GM19193 (cell line): ENCODE measurements around the gene PNPLA2.

Source experiments
- POLR2A ChIP-seq: IDR thresholded peaks from 4 replicates; pipeline ENCODE4 v1.6.1; 2011; ENCODE audit not compliant: insufficient read depth, insufficient read length; ENCODE audit errors: extremely low read depth

Gene PNPLA2

DNA sequence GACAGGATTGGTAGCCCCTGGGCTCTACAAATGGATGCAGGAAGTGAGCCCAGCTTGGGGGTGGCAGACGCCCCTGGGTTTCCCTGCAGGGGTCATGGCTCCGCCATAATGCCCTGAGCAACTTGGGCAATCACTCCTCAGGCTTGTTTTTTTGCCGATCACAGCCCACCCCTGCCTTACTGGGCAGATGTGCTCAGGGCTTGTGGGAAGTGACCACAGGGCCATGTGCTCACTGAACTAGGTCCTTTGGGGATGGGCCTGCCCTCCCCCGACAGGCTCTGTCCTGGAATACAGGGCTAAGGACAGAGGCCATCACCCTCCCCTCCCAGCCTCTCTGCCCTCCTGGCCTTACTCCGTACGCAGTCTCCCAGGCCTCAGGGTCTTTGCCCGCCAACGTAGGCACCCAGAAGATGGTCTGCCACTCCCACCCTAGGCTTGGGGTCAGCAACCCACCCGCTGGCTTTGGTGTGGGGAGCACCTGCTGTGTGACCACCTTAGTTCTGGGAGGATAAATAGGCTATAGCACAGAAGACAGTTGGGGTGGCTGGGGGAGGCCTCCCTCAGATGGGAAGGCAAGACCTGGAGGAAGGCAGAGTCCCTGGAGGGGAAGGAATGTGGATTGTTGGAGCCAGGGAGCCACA, 5.1 kb upstream of the PNPLA2 start:
- TF ChIP-seq POLR2A: peak; percentile 33

- no peak for TF ChIP-seq POLR2A
Measured at GRCh38 chr11:815675-816432, 2.9 kb upstream of the PNPLA2 start.

- TF ChIP-seq POLR2A: no peak
Measured at GRCh38 chr11:816433-816779, 2.3 kb upstream of the PNPLA2 start.

GRCh38 chr11:819129-819931, 616 bp downstream of the PNPLA2 start:
- peak; percentile 94 for TF ChIP-seq POLR2A

GRCh38 chr11:819943-820649, 1.4 kb downstream of the PNPLA2 start:
- TF ChIP-seq POLR2A: peak; percentile 15

DNA sequence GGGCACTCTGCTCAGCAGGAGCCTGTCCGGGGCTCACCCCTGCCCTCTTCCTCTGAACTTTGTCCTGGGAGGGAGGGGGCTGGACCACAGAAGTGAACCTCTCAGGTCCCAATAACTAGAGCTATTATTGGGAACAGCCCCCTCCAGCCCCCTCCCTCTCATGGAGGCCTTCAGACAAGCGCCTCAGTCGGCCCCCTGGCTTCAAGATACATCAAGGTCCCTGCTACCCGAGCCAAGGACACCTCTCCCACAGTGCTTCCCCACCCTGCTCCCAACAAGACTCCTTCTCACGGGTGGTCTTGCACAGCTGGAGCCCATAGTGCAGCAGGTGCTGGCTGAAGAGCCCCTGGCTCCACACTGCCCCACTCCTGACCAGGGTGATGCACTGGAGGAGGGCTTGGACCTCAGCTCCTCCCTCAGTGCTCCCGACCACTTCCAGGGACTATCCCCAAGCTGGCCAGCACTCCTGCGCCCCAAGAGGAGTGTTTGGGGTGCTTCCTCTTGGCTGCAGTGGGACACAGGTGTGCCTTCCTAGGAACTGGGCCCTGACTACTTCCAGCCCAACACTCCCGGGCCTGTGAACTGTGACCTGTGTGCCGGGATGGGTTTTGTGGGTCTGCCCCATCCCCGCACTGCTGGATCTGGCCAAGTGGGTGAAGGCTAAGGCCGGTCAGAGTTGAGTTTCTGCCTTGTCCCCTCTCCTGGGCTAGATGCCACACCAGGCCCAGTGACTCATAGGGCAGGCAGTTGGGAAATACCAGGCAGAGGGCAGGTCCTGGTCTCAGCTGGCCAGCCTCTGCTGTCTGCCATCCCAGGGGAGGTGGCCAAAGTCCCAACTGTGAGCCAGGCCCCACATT, 2.2 kb downstream of the PNPLA2 start:
- no peak for TF ChIP-seq POLR2A

GRCh38 chr11:821512-822371, 3.0 kb downstream of the PNPLA2 start:
- TF ChIP-seq POLR2A: no peak

DNA sequence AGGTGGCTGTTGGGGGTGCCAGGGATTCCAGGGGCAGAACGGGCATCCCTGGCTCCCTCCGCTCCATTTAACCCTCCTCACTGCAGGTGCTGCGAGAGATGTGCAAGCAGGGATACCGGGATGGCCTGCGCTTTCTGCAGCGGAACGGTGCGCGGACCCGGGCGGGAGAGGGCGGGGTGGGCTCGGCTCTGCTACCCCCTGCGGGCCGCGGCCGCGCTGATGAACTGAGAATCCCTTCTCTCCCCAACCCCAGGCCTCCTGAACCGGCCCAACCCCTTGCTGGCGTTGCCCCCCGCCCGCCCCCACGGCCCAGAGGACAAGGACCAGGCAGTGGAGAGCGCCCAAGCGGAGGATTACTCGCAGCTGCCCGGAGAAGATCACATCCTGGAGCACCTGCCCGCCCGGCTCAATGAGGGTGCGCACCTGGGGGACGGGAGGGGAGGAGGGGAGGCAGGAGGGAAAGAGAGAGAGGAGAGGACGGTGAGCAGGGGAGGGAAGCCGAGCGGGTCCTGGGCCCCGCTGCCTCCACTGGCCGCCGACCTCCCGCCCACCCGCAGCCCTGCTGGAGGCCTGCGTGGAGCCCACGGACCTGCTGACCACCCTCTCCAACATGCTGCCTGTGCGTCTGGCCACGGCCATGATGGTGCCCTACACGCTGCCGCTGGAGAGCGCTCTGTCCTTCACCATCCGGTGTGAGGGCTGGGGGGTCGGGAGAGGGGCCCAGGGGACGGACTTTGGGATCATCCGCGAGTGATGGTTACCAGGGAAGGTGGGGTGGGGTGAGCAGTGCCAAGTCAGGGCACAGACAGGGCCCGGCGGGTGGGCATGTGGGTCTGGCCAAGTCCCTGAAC, 5.0 kb downstream of the PNPLA2 start:
- no peak for TF ChIP-seq POLR2A

DNA sequence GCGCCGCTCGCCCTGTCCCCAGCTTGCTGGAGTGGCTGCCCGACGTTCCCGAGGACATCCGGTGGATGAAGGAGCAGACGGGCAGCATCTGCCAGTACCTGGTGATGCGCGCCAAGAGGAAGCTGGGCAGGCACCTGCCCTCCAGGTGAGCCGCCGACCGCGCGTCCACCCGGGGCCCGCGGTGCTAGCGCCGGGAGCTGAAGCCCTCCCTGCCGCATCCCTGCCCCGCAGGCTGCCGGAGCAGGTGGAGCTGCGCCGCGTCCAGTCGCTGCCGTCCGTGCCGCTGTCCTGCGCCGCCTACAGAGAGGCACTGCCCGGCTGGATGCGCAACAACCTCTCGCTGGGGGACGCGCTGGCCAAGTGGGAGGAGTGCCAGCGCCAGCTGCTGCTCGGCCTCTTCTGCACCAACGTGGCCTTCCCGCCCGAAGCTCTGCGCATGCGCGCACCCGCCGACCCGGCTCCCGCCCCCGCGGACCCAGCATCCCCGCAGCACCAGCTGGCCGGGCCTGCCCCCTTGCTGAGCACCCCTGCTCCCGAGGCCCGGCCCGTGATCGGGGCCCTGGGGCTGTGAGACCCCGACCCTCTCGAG, 5.7 kb downstream of the PNPLA2 start:
- TF ChIP-seq POLR2A: no peak

GRCh38 chr11:824942-825341, 6.2 kb downstream of the PNPLA2 start:
- no peak for TF ChIP-seq POLR2A

- TF ChIP-seq POLR2A: no peak
Measured at GRCh38 chr11:825366-826226, 6.9 kb downstream of the PNPLA2 start.
